K562 (cell line): ENCODE measurements around the gene ATAD3C. TPM values are rescaled to one million over a fixed set of nuclear protein-coding genes. Genes with fewer than 3 reads are reported as not detected.

Experiments
- ARID2 ChIP-seq: fragments of 450-650 bp; IDR thresholded peaks from 2 replicates; pipeline ENCODE4 v1.6.1; 2017; ENCODE audit warnings: antibody characterized with exemption, mild to moderate bottlenecking
- BHLHE40 ChIP-seq: IDR thresholded peaks from 2 replicates; pipeline ENCODE4 v1.6.1; 2011; ENCODE audit warnings: low read length, improper control_type of control experiment
- CREM ChIP-seq: IDR thresholded peaks from 2 replicates; pipeline ENCODE4 v1.6.1; 2014; ENCODE audit warnings: antibody characterized with exemption, low read depth
- CSDE1 ChIP-seq, 2 experiments: fragments of 450-650 bp; IDR thresholded peaks; 2 replicates each; pipeline ENCODE4 v1.6.1; 2016; ENCODE audit warnings: mild to moderate bottlenecking in 1 of 2
- CTCFL ChIP-seq: IDR thresholded peaks from 2 replicates; pipeline ENCODE4 v1.6.1; 2011; ENCODE audit warnings: borderline replicate concordance, low read depth, mild to moderate bottlenecking, moderate library complexity, low read length; ENCODE audit not compliant: insufficient read depth, poor library complexity, severe bottlenecking
- GABPB2 ChIP-seq: fragments of 250-450 bp; sonication (Bioruptor Pico); conservative IDR thresholded peaks from 2 replicates; pipeline ENCODE4 v1.5.1; 2021; ENCODE audit warnings: mild to moderate bottlenecking
- RAD51 ChIP-seq: fragments of 450-650 bp; IDR thresholded peaks from 2 replicates; pipeline ENCODE4 v1.7.1; 2016; ENCODE audit warnings: low read depth, mild to moderate bottlenecking, borderline replicate concordance
- RBM25 ChIP-seq: fragments of 200-400 bp; formaldehyde crosslinking; IDR thresholded peaks from 2 replicates; pipeline ENCODE4 v1.6.1; 2018; ENCODE audit warnings: low read length, low read depth, moderate library complexity; ENCODE audit not compliant: severe bottlenecking
- RNF219 ChIP-seq: fragments of 250-450 bp; sonication (Bioruptor Pico); IDR thresholded peaks from 2 replicates; pipeline ENCODE4 v1.5.0; 2022; ENCODE audit warnings: mild to moderate bottlenecking
- SIN3B ChIP-seq: fragments of 450-650 bp; IDR thresholded peaks from 2 replicates; pipeline ENCODE4 v1.6.1; 2017; ENCODE audit warnings: low read depth, mild to moderate bottlenecking, moderate library complexity
- ZEB2 ChIP-seq: fragments of 450-650 bp; IDR thresholded peaks from 2 replicates; pipeline ENCODE4 v1.6.1; 2016
- ZFP91 ChIP-seq: sonication (generic); formaldehyde crosslinking; IDR thresholded peaks from 2 replicates; pipeline ENCODE4 v1.8.0; 2022; ENCODE audit warnings: mild to moderate bottlenecking, missing genetic modification reagents
- ZNF766 ChIP-seq: fragments of 200-800 bp; sonication (Bioruptor generic); conservative IDR thresholded peaks from 2 replicates; pipeline ENCODE4 v1.6.1; 2016; ENCODE audit warnings: missing genetic modification characterization, missing compliant biosample characterization
- polyA plus RNA-seq, 8 experiments: library from polyadenylated mRNA; depleted of rRNA in 4 of 8; stranded (reverse) in 5 of 8; unstranded in 3 of 8; fragments of >200 nt; fragmentation: Nextera tagmentation in 2 of 8; fragmentation: Illumina TruSeq in 1 of 8; extraction: Ambion mirVana in 2 of 8; extraction: Trizol in 1 of 8; gene quantifications; 2 replicates each; pipeline versions ENCODE4 v1.2.1 to v1.2.3, GENCODE V29; 2011 to 2014; ENCODE audit warnings: inconsistent platforms in 1 of 8, missing spikeins in 1 of 8
- total RNA-seq, 7 experiments: library from RNA; depleted of rRNA in 6 of 7; stranded (reverse); fragments of >200 nt in 6 of 7; fragmentation: Illumina TruSeq in 2 of 7; extraction: Trizol in 2 of 7; gene quantifications; 2 replicates each; pipeline versions ENCODE4 v1.2.1 to v1.2.3, GENCODE V29; 2011 to 2021; ENCODE audit warnings: low replicate concordance in 1 of 7
- TF ChIP-seq, protein P1 (sequence below): fragments of 450-650 bp; formaldehyde crosslinking; conservative IDR thresholded peaks from 2 replicates; pipeline ENCODE4 v1.4.0; 2022; ENCODE audit warnings: mild to moderate bottlenecking, missing genetic modification characterization
- TF ChIP-seq, protein P2 (sequence below): fragments of 450-650 bp; IDR thresholded peaks from 2 replicates; pipeline ENCODE4 v1.6.1; 2017; ENCODE audit warnings: antibody characterized with exemption, mild to moderate bottlenecking

The ATAD3C gene
- total and polyA plus RNA-seq, 9 of the 15 experiments (the other 6 are each of a cell fraction or from before 2014, with no cell fraction given) = 0.03 to 0.18 TPM; not detected in 7

DNA sequence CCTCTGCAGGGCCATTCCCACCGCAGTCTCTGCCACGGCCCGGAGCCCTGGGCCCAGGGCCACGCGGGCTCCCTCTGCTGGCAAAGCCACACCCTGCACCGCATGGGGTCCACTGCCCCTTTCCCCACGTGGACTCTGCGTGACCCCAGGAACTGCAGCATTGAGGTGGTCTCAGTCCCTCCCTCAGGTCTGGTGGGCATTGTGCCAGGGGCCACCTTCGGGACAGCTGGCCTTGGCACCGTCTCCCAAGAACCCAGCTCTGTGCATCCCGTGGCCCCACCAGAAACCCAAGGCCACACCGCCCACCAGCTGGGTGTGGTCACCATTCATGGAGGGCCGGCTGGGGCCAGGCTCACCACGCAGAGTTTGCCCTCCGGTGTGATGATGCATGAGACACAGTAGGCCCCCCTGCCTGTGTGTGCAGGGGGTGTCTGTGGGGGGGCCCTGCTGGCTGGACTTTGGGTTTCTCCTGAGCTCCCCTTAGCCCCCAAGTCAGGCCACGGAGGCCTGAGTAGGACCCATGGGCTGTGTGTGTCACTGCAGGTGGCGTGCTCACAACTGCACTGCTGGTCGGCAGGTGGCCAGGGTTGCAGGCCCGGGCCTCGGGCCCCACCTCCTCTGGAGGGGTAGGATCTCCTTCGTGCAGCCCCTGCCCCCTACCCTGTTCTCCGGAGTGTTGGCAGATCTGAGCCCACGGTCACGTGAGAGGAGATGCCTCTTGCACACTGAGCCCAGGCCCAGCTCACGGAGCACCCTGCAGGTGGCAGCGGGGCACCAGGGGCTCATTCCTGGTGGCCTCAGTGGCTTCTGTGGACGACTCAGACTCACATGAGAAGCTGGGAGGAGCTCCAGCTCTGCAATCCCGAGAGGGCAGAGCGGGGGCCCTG, 8.2 kb upstream of the ATAD3C start (continued):
- TF ChIP-seq, protein P1, sequence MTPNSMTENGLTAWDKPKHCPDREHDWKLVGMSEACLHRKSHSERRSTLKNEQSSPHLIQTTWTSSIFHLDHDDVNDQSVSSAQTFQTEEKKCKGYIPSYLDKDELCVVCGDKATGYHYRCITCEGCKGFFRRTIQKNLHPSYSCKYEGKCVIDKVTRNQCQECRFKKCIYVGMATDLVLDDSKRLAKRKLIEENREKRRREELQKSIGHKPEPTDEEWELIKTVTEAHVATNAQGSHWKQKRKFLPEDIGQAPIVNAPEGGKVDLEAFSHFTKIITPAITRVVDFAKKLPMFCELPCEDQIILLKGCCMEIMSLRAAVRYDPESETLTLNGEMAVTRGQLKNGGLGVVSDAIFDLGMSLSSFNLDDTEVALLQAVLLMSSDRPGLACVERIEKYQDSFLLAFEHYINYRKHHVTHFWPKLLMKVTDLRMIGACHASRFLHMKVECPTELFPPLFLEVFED = no peak
- TF ChIP-seq RAD51 (no peak), RNF219 (CRISPR knock-in tag) (no peak), SIN3B (no peak; the same call in 1 of the 2 replicates), ARID2 (no peak), CREM (peak; percentile 60), CSDE1 (IDR thresholded peaks at IDR 0.05) (no peak), GABPB2 (CRISPR knock-in tag) (0 out of 2 replicates have a peak, but pooled peaks have one; percentile 60), ZEB2 (no peak), CTCFL (no peak), ZFP91 (CRISPR knock-in tag) (0 out of 2 replicates have a peak, but pooled peaks have one; percentile 54), ZNF766 (CRISPR knock-in tag) (no peak), RBM25 (no peak), BHLHE40 (peak; percentile 40; the same call in 1 of the 2 replicates)
- TF ChIP-seq, protein P2, sequence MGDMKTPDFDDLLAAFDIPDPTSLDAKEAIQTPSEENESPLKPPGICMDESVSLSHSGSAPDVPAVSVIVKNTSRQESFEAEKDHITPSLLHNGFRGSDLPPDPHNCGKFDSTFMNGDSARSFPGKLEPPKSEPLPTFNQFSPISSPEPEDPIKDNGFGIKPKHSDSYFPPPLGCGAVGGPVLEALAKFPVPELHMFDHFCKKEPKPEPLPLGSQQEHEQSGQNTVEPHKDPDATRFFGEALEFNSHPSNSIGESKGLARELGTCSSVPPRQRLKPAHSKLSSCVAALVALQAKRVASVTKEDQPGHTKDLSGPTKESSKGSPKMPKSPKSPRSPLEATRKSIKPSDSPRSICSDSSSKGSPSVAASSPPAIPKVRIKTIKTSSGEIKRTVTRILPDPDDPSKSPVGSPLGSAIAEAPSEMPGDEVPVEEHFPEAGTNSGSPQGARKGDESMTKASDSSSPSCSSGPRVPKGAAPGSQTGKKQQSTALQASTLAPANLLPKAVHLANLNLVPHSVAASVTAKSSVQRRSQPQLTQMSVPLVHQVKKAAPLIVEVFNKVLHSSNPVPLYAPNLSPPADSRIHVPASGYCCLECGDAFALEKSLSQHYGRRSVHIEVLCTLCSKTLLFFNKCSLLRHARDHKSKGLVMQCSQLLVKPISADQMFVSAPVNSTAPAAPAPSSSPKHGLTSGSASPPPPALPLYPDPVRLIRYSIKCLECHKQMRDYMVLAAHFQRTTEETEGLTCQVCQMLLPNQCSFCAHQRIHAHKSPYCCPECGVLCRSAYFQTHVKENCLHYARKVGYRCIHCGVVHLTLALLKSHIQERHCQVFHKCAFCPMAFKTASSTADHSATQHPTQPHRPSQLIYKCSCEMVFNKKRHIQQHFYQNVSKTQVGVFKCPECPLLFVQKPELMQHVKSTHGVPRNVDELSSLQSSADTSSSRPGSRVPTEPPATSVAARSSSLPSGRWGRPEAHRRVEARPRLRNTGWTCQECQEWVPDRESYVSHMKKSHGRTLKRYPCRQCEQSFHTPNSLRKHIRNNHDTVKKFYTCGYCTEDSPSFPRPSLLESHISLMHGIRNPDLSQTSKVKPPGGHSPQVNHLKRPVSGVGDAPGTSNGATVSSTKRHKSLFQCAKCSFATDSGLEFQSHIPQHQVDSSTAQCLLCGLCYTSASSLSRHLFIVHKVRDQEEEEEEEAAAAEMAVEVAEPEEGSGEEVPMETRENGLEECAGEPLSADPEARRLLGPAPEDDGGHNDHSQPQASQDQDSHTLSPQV = no peak
